Subcutaneous abdominal adipose tissue (tissue), 5 donors: Measurements from ENCODE around the gene WFIKKN1.

Experiments
- H3K27ac ChIP-seq: one replicate; pipeline ENCODE4 v1.7.0; 2013; ENCODE audit warnings: low read depth, mild to moderate bottlenecking, inconsistent platforms, low read length, moderate library complexity
- H3K27me3 ChIP-seq, 5 donors: one replicate each; pipeline ENCODE4 v1.7.0; 2013; ENCODE audit warnings: low read length in 5 of 5, inconsistent platforms in 1 of 5; ENCODE audit not compliant: control insufficient read depth in 5 of 5, insufficient read depth in 4 of 5
- H3K36me3 ChIP-seq, 5 donors: one replicate each; pipeline ENCODE4 v1.7.0; 2013; ENCODE audit warnings: low read length in 5 of 5; ENCODE audit not compliant: control insufficient read depth in 5 of 5, insufficient read depth in 5 of 5
- H3K4me1 ChIP-seq, 5 donors: one replicate each; pipeline ENCODE4 v1.7.0; 2013; ENCODE audit warnings: low read length in 5 of 5, mild to moderate bottlenecking in 3 of 5, moderate library complexity in 1 of 5; ENCODE audit not compliant: control insufficient read depth in 5 of 5, insufficient read depth in 5 of 5
- H3K4me3 ChIP-seq, 5 donors: one replicate each; pipeline ENCODE4 v1.7.0; 2013; ENCODE audit warnings: low read length in 5 of 5, low read depth in 1 of 5
- H3K9ac ChIP-seq, 5 donors: one replicate each; pipeline ENCODE4 v1.7.0; 2013; ENCODE audit warnings: low read length in 5 of 5, mild to moderate bottlenecking in 4 of 5, moderate library complexity in 3 of 5
- H3K9me3 ChIP-seq, 5 donors: one replicate each; pipeline ENCODE4 v1.7.0; 2013; ENCODE audit warnings: low read length in 5 of 5; ENCODE audit not compliant: control insufficient read depth in 5 of 5
- donor health status: healthy.
- donor health status: healthy.
- donor health status: healthy.
- donor health status: healthy.
- donor health status: healthy.

WFIKKN1 gene

DNA sequence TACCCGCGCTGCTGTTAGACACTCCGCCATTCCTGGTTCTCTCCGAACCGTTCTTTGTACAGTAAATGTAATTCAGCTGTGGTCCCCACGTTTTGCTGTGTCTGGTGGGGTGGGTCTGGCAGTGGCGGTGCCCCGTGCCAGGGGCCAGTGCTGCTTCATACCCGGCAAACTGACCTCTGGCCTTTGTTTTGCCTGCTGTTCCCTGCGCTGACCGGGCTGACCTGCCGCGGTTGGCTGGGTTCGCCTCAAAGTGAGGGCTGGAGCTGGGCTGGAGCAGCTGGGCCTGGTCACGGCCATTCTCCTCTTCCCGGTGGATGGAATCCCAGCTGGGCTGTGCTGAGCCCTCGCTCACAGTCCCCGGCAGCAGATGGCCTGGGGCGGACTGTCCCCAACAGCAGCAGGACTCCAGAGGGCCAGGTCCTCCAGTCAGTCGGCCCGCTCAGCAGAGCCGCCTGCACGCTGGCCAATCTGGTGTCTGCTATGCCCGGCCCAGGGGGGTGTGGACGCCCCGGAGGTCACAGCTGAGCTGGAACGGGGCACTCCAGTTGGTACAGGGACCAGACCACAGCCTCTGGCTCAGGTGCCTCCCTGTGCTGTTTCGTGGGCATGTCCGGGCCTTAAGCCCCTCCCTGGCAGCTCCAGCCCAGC lies 1.5 kb upstream of the WFIKKN1 start:
- no peaks in the 10 kb centered on the region for H3K9me3 ChIP-seq
- H3K4me3 ChIP-seq, result no peak overlapping the region
- no peak overlapping the region for H3K9ac ChIP-seq
- peaks cover 0 to 55% (median 25%) of the 10 kb centered on the region in 5 donors for H3K36me3 ChIP-seq
- H3K27ac ChIP-seq, result no peak overlapping the region
- H3K27me3 ChIP-seq, result peaks cover 0 to 2% (median 0%) of the 10 kb centered on the region in 5 donors
- H3K4me1 ChIP-seq, result peaks cover 0 to 41% (median 19%) of the 10 kb centered on the region in 5 donors

DNA sequence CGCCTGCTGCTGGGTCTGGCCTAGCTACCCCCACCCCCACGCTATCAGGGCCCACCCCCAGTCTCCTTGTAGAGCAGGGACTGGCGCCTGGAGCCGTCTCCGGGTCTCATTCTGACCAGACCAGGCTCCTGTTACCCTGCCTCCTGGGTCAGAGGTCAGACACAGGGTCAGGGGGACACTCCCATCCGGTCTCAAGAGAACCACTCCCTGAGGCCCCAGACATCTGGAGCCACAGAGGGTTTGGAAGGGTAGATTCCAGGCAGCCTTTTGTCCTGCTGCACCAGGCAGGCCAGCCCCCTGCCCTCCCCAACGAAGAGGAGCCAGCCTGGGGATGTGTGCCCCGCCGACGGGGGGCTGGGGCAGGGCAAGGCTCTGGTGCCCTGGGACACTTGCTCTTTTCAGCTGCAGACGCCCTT lies 944 bp upstream of the WFIKKN1 start:
- H3K4me3 ChIP-seq, result no peak overlapping the region
- H3K36me3 ChIP-seq, result peaks cover 0 to 55% (median 25%) of the 10 kb centered on the region in 5 donors
- no peak overlapping the region for H3K27ac ChIP-seq
- peaks cover 0 to 2% (median 0%) of the 10 kb centered on the region in 5 donors for H3K27me3 ChIP-seq
- H3K9me3 ChIP-seq, result no peaks in the 10 kb centered on the region
- peaks cover 0 to 42% (median 22%) of the 10 kb centered on the region in 5 donors for H3K4me1 ChIP-seq
- H3K9ac ChIP-seq, result peak overlapping the region in 2 of 5 donors; percentile 17 to 51

DNA sequence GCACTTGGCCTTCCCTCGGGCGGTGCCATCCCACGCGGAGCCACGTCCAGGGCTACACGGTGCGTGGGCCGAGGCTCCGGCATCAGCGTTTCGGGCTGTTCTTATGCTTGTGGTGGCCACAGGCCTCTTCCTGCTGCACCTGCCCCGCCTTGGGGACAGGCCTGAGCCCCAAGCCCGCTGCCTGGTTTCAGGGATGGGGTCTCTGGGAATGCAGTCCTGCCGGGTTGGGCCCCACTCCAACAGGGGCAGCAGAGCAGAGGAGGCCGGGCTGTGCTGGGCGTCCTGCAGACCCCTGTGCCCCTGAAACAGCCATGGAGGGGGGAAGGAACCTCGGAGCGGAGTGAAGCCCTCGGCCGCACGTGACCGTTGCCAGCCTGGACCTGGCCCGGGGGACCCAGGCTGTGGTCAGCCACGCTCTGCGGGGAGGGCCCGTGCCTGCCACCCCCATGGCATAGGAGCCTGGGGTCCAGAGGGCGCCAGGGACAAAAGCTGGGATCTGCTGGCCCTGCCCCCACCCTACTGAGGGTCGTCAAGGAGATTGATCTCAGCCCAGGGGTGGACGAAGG lies 453 bp upstream of the WFIKKN1 start:
- Histone ChIP-seq H3K27me3 (peaks cover 0 to 2% (median 0%) of the 10 kb centered on the region in 5 donors), H3K4me3 (no peak overlapping the region)

GRCh38 chr16:631808-632358 lies 1.1 kb downstream of the WFIKKN1 start:
- H3K4me3 ChIP-seq, result no peak overlapping the region
- peaks cover 0 to 2% (median 0%) of the 10 kb centered on the region in 5 donors for H3K27me3 ChIP-seq
- H3K9me3 ChIP-seq, result no peaks in the 10 kb centered on the region
- no peak overlapping the region for H3K9ac ChIP-seq
- H3K4me1 ChIP-seq, result peaks cover 1 to 45% (median 34%) of the 10 kb centered on the region in 5 donors
- H3K27ac ChIP-seq, result no peak overlapping the region
- H3K36me3 ChIP-seq, result peaks cover 0 to 36% (median 19%) of the 10 kb centered on the region in 5 donors

More for the DNA sequence above, 453 bp upstream of the WFIKKN1 start:
- H3K9me3 ChIP-seq, result no peaks in the 10 kb centered on the region
- H3K4me1 ChIP-seq, result peaks cover 0 to 47% (median 27%) of the 10 kb centered on the region in 5 donors
- no peak overlapping the region for H3K27ac ChIP-seq
- peak overlapping the region in 1 of 5 donors; percentile 51 for H3K9ac ChIP-seq
- peaks cover 0 to 50% (median 24%) of the 10 kb centered on the region in 5 donors for H3K36me3 ChIP-seq

DNA sequence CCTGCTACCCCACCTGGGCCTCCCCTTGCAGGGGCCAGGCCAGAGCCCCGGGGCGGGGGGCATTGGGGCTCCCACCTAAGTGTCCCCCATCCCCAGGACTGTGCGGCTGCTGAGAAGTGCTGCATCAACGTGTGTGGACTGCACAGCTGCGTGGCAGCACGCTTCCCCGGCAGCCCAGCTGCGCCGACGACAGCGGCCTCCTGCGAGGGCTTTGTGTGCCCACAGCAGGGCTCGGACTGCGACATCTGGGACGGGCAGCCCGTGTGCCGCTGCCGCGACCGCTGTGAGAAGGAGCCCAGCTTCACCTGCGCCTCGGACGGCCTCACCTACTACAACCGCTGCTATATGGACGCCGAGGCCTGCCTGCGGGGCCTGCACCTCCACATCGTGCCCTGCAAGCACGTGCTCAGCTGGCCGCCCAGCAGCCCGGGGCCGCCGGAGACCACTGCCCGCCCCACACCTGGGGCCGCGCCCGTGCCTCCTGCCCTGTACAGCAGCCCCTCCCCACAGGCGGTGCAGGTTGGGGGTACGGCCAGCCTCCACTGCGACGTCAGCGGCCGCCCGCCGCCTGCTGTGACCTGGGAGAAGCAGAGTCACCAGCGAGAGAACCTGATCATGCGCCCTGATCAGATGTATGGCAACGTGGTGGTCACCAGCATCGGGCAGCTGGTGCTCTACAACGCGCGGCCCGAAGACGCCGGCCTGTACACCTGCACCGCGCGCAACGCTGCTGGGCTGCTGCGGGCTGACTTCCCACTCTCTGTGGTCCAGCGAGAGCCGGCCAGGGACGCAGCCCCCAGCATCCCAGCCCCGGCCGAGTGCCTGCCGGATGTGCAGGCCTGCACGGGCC lies 1.9 kb downstream of the WFIKKN1 start:
- Histone ChIP-seq H3K4me3 (no peak overlapping the region), H3K27ac (no peak overlapping the region), H3K36me3 (peaks cover 0 to 29% (median 18%) of the 10 kb centered on the region in 5 donors), H3K4me1 (peaks cover 1 to 48% (median 40%) of the 10 kb centered on the region in 5 donors), H3K27me3 (peaks cover 0 to 2% (median 0%) of the 10 kb centered on the region in 5 donors), H3K9me3 (no peaks in the 10 kb centered on the region), H3K9ac (no peak overlapping the region)

DNA sequence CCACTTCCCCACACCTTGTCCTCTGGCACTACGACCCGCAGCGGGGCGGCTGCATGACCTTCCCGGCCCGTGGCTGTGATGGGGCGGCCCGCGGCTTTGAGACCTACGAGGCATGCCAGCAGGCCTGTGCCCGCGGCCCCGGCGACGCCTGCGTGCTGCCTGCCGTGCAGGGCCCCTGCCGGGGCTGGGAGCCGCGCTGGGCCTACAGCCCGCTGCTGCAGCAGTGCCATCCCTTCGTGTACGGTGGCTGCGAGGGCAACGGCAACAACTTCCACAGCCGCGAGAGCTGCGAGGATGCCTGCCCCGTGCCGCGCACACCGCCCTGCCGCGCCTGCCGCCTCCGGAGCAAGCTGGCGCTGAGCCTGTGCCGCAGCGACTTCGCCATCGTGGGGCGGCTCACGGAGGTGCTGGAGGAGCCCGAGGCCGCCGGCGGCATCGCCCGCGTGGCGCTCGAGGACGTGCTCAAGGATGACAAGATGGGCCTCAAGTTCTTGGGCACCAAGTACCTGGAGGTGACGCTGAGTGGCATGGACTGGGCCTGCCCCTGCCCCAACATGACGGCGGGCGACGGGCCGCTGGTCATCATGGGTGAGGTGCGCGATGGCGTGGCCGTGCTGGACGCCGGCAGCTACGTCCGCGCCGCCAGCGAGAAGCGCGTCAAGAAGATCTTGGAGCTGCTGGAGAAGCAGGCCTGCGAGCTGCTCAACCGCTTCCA lies 2.7 kb downstream of the WFIKKN1 start:
- no peaks in the 10 kb centered on the region for H3K9me3 ChIP-seq
- H3K27me3 ChIP-seq, result peaks cover 0 to 2% (median 0%) of the 10 kb centered on the region in 5 donors
- peaks cover 1 to 52% (median 41%) of the 10 kb centered on the region in 5 donors for H3K4me1 ChIP-seq
- H3K36me3 ChIP-seq, result peaks cover 0 to 21% (median 13%) of the 10 kb centered on the region in 5 donors
- no peak overlapping the region for H3K4me3 ChIP-seq
- H3K27ac ChIP-seq, result no peak overlapping the region
- no peak overlapping the region for H3K9ac ChIP-seq

- H3K9ac ChIP-seq, result no peak overlapping the region
- H3K27me3 ChIP-seq, result peaks cover 0 to 2% (median 0%) of the 10 kb centered on the region in 5 donors
- H3K27ac ChIP-seq, result no peak overlapping the region
- H3K4me3 ChIP-seq, result no peak overlapping the region
- peaks cover 1 to 50% (median 41%) of the 10 kb centered on the region in 5 donors for H3K4me1 ChIP-seq
- no peaks in the 10 kb centered on the region for H3K9me3 ChIP-seq
- peaks cover 0 to 18% (median 11%) of the 10 kb centered on the region in 5 donors for H3K36me3 ChIP-seq
Observed at GRCh38 chr16:634051-634670, 3.4 kb downstream of the WFIKKN1 start.

GRCh38 chr16:634996-635395 lies 4.2 kb downstream of the WFIKKN1 start:
- Histone ChIP-seq H3K4me3 (peak overlapping the region in 2 of 5 donors; percentile 86 to 92), H3K9me3 (no peaks in the 10 kb centered on the region), H3K27me3 (peaks cover 0 to 2% (median 0%) of the 10 kb centered on the region in 5 donors), H3K9ac (peak overlapping the region in 1 of 5 donors; percentile 84), H3K36me3 (peaks cover 0 to 18% (median 11%) of the 10 kb centered on the region in 5 donors), H3K4me1 (peaks cover 1 to 41% (median 32%) of the 10 kb centered on the region in 5 donors), H3K27ac (no peak overlapping the region)
